ENCODE results near the gene P2RY13.
A peak's percentile ranks its signal among the peaks of the same experiment; 100 is the strongest.

The P2RY13 gene

GRCh38 chr3:151320131-151320530, 9.2 kb downstream of the P2RY13 start:
- no peak for ATAC-seq

GRCh38 chr3:151319628-151320027, 9.7 kb downstream of the P2RY13 start:
- TF ChIP-seq ZC3H10 (CRISPR knock-in tag; IDR thresholded peaks at IDR 0.05) = no peak
- peak; percentile 41 for TF ChIP-seq ISL1 (CRISPR knock-in tag; IDR thresholded peaks at IDR 0.05)
- ATAC-seq = peak; percentile 70

More at GRCh38 chr3:151320131-151320530, 9.2 kb downstream of the P2RY13 start:
- TF ChIP-seq BACH2 (CRISPR knock-in tag; IDR thresholded peaks at IDR 0.05; ENCODE audit: borderline replicate concordance) (no peak), CREB5 (CRISPR knock-in tag; IDR thresholded peaks at IDR 0.05; ENCODE audit: low read depth) (no peak), OSR1 (CRISPR knock-in tag; IDR thresholded peaks at IDR 0.05) (no peak), ISL1 (CRISPR knock-in tag; IDR thresholded peaks at IDR 0.05) (no peak), ZFP30 (CRISPR knock-in tag; IDR thresholded peaks at IDR 0.05) (no peak), TSHZ2 (CRISPR knock-in tag; IDR thresholded peaks at IDR 0.05) (no peak), PATZ1 (CRISPR knock-in tag; IDR thresholded peaks at IDR 0.05; ENCODE audit: borderline replicate concordance) (no peak)

GRCh38 chr3:151318991-151319390, 10.4 kb downstream of the P2RY13 start:
- TF ChIP-seq ZFP3 (CRISPR knock-in tag; IDR thresholded peaks at IDR 0.05) (no peak), ARNTL (CRISPR knock-in tag; IDR thresholded peaks at IDR 0.05; ENCODE audit: borderline replicate concordance, low read depth) (no peak), BACH2 (CRISPR knock-in tag; IDR thresholded peaks at IDR 0.05; ENCODE audit: borderline replicate concordance) (no peak), ESRRG (CRISPR knock-in tag; IDR thresholded peaks at IDR 0.05) (no peak), ISL1 (CRISPR knock-in tag; IDR thresholded peaks at IDR 0.05) (no peak), PATZ1 (CRISPR knock-in tag; IDR thresholded peaks at IDR 0.05; ENCODE audit: borderline replicate concordance) (no peak), TCF4 (CRISPR knock-in tag; IDR thresholded peaks at IDR 0.05; ENCODE audit: borderline replicate concordance) (no peak), SNAI2 (CRISPR knock-in tag; IDR thresholded peaks at IDR 0.05) (no peak), TOX (CRISPR knock-in tag; IDR thresholded peaks at IDR 0.05; ENCODE audit: borderline replicate concordance) (no peak), POU6F1 (CRISPR knock-in tag; IDR thresholded peaks at IDR 0.05; ENCODE audit: borderline replicate concordance, low read depth) (no peak), CREB5 (CRISPR knock-in tag; IDR thresholded peaks at IDR 0.05; ENCODE audit: low read depth) (no peak), OSR1 (CRISPR knock-in tag; IDR thresholded peaks at IDR 0.05) (no peak), PPARA (CRISPR knock-in tag; IDR thresholded peaks at IDR 0.05; ENCODE audit: borderline replicate concordance) (no peak), ZC3H10 (CRISPR knock-in tag; IDR thresholded peaks at IDR 0.05) (no peak), CSRNP3 (CRISPR knock-in tag; IDR thresholded peaks at IDR 0.05) (no peak), ZFP30 (CRISPR knock-in tag; IDR thresholded peaks at IDR 0.05) (no peak)
- ATAC-seq = no peak; the same call in 2 of the 3 replicates
